Measurements from ENCODE around the gene VSTM4. TPM values are rescaled to one million over a fixed set of nuclear protein-coding genes. Genes with fewer than 3 reads are reported as not detected.

Gene VSTM4
- total and polyA plus RNA-seq, 9 of the 15 experiments (the other 6 are each of a cell fraction or from before 2014, with no cell fraction given) = 1.0 to 7.9 (median 3.0) TPM

GRCh38 chr10:49066944-49067730, 48.2 kb downstream of the VSTM4 start (continued):
- TF ChIP-seq SAP30 (IDR thresholded peaks at IDR 0.05; ENCODE audit: borderline replicate concordance, insufficient read depth, low read depth, low read length, poor library complexity, severe bottlenecking) = no peak

- POLR2A ChIA-PET = no interaction called here
- CTCF ChIA-PET (ENCODE audit: low intra/inter-chr PET ratio) = no interaction called here
- TF ChIP-seq CBX3 (IDR thresholded peaks at IDR 0.05; ENCODE audit: borderline replicate concordance in 1 of 2, low read length in 2 of 2) = 0 out of 3 replicates have a peak, but pooled peaks of 1 of the 2 experiments have one; percentile 31
- TF ChIP-seq ZNF324 (CRISPR knock-in tag; IDR thresholded peaks at IDR 0.05) = no peak
- peak; percentile 74 for TF ChIP-seq ZFP1 (CRISPR knock-in tag; IDR thresholded peaks at IDR 0.05)
- in situ Hi-C loops (cut with MboI) (no loop called here), intact Hi-C loops (cut with micrococcal nuclease) (no loop called here)
- 0 out of 2 replicates have a peak, but pooled peaks cover 2% of the 10 kb centered on the region for H3K9me3 ChIP-seq (replicated peaks; ENCODE audit: control insufficient read depth, insufficient read depth, low read depth, low read length)
- no peak overlapping the region for H3K9ac ChIP-seq (ENCODE audit: insufficient read depth in 1 of 2, low read depth in 2 of 2, low read length in 2 of 2)
- H3K27me3 ChIP-seq (ENCODE audit: control insufficient read depth in 2 of 2, insufficient read depth in 2 of 2, low read length in 2 of 2) = no peaks in the 10 kb centered on the region
- no peaks in the 10 kb centered on the region for H3K9me1 ChIP-seq (ENCODE audit: control insufficient read depth, insufficient read depth, low read length)
- H3K27ac ChIP-seq (ENCODE audit: extremely low read depth, low read depth, low read length) = no peak overlapping the region
- no peak for ATAC-seq
- H3K79me2 ChIP-seq (ENCODE audit: control insufficient read depth, insufficient read depth, low read length) = no peaks in the 10 kb centered on the region
- peaks cover 2% of the 10 kb centered on the region; the same call in 1 of the 3 replicates for H3K36me3 ChIP-seq (ENCODE audit: control insufficient read depth, insufficient read depth, low read length)
- no TSS peak for BruUV-seq (replicated peaks)
- H2AFZ ChIP-seq (ENCODE audit: low read depth, low read length) = no peak overlapping the region
- FAIRE-seq = no peak
- DNase-seq (ENCODE audit: extremely low read depth in 1 of 4, low spot score in 3 of 4) = no peak
- no peak overlapping the region for H3K4me3 ChIP-seq
- H4K20me1 ChIP-seq (replicated peaks; ENCODE audit: control insufficient read depth, insufficient read depth, low read length) = no peaks in the 10 kb centered on the region
- H3K4me2 ChIP-seq (ENCODE audit: insufficient read depth, low read length) = no peak overlapping the region
- H3K4me1 ChIP-seq (replicated peaks in 1 of 2; ENCODE audit: control insufficient read depth in 2 of 2, insufficient read depth in 2 of 2, low read length in 2 of 2) = no peaks in the 10 kb centered on the region
These were observed 53.1 kb downstream of the VSTM4 start for GRCh38 chr10:49062229-49062628.
